ENCODE results near the gene DPEP2. TPM values are rescaled to one million over a fixed set of nuclear protein-coding genes. Genes with fewer than 3 reads are reported as not detected.
"Not testable (repeated sequence)": the region's sequence is repeated elsewhere in the genome, so short reads cannot be mapped to it uniquely, and the experiment has no call there.

DPEP2 gene
- total RNA-seq, 4 donors from 2014 or later = 0.18 to 6.2 (median 4.0) TPM; not detected in 1

DNA sequence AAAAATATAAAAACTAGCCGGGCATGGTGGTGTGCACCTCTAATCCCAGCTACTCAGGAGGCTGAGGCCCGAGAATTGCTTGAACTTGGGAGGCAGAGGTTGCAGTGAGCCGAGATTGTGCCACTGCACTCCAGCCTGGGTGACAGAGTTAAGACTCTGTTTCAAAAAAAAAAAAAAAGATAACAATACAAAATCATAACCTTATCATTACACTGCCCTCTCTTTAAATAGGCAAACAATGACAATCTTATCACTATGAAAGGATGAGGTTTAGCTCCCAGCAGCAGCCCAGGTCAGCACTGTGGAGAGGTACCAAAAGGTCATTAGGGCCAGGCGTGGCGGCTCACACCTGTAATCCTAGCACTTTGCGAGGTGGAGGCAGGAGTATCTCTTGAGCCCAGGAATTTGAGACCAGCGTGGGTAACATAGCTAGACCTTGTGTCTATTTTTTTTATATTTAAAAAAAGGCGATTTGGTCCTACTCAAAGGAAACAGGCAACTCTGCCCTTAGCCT, 19.9 kb upstream of the DPEP2 start:
- peaks cover 0 to 12% (median 0%) of the 10 kb centered on the region in 3 donors for H3K36me3 ChIP-seq
- H3K9me3 ChIP-seq = no peaks in the 10 kb centered on the region
- H3K27me3 ChIP-seq = no peaks in the 10 kb centered on the region
- H3K4me3 ChIP-seq = no peak overlapping the region
- no peak for DNase-seq
- H3K4me1 ChIP-seq = peaks cover 19 to 28% (median 22%) of the 10 kb centered on the region in 3 donors
- intact Hi-C loops (cut with DNase I) = no loop called here
- WGBS, 2 donors = 73 to 84% methylated on average over 8 of the region's 8 CpGs
- H3K27ac ChIP-seq = no peak overlapping the region
- no peak for TF ChIP-seq POLR2A (IDR thresholded peaks at IDR 0.05)
- TF ChIP-seq, protein P1, sequence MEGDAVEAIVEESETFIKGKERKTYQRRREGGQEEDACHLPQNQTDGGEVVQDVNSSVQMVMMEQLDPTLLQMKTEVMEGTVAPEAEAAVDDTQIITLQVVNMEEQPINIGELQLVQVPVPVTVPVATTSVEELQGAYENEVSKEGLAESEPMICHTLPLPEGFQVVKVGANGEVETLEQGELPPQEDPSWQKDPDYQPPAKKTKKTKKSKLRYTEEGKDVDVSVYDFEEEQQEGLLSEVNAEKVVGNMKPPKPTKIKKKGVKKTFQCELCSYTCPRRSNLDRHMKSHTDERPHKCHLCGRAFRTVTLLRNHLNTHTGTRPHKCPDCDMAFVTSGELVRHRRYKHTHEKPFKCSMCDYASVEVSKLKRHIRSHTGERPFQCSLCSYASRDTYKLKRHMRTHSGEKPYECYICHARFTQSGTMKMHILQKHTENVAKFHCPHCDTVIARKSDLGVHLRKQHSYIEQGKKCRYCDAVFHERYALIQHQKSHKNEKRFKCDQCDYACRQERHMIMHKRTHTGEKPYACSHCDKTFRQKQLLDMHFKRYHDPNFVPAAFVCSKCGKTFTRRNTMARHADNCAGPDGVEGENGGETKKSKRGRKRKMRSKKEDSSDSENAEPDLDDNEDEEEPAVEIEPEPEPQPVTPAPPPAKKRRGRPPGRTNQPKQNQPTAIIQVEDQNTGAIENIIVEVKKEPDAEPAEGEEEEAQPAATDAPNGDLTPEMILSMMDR (IDR thresholded peaks at IDR 0.05) = no peak

DNA sequence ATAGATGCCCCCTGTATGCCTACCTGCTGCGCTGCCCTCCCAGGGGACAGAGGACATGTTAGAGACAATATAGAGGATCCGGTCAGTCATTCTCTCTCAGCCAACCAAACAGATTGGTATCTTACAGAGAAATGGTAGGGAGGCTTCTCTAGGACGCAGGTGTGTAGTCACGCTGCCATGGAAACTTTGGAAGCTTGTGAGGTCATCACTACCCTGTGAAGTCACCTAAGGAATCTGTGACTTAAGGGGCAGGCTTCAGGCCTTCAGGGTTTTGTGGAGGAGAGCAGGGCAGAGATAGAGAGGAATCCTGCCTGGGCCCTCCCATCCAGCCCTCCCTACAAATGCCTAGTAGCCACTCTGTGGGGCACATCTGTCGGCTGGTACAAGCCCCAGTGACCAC, 16.4 kb upstream of the DPEP2 start, which contains the start of gene DPEP2NB:
TSS of gene DPEP2NB (minus strand) at position 231 of the 400 bp plus-strand sequence. CDS start at position 90, 141 bp downstream.
- H3K4me1 ChIP-seq = peaks cover 0 to 16% (median 11%) of the 10 kb centered on the region in 3 donors
- no peak for TF ChIP-seq POLR2A (IDR thresholded peaks at IDR 0.05)
- TF ChIP-seq, protein P1 (IDR thresholded peaks at IDR 0.05) = no peak

DNA sequence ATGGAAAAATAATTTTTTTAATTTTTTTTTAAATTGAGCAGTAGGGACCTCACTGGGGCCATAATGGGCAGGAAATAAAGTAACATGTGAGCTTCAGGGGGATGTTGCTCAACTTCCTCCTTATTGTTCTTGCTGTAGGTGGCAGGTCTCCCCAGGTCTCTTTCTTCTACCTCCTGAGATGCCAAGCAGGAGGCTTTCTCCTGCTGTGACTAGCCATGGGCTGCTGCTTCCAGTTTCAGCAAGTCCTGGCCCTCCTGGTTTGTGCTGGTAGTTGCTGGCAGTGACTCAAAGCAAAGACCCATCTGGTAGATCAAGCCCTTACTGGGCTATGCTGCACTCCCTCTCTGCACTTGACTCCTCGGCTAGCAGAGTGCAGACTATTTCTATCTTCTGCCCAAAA, 14.2 kb upstream of the DPEP2 start:
- WGBS, 2 donors = 29% methylated on average over 1 of the region's 1 CpG; no CpG with 5 or more reads in 1 of the 2 donors
- intact Hi-C loops (cut with DNase I) = no loop called here
- TF ChIP-seq, protein P1 (IDR thresholded peaks at IDR 0.05) = no peak
- TF ChIP-seq POLR2A (IDR thresholded peaks at IDR 0.05) = no peak
- peaks cover 0 to 16% (median 11%) of the 10 kb centered on the region in 3 donors for H3K4me1 ChIP-seq
- no peak overlapping the region for H3K4me3 ChIP-seq
- no peak for DNase-seq
- H3K36me3 ChIP-seq = no peaks in the 10 kb centered on the region
- no peaks in the 10 kb centered on the region for H3K27me3 ChIP-seq
- H3K9me3 ChIP-seq = no peaks in the 10 kb centered on the region
- peak overlapping the region in 3 of 4 donors; percentile 1 to 52 (median 49) for H3K27ac ChIP-seq

More for the DNA sequence above, 16.4 kb upstream of the DPEP2 start, which contains the start of gene DPEP2NB:
- Histone ChIP-seq H3K9me3 (no peaks in the 10 kb centered on the region), H3K27ac (no peak within 1 kb of the TSS), H3K4me3 (no peak within 1 kb of the TSS), H3K27me3 (no peaks in the 10 kb centered on the region), H3K36me3 (no peaks in the 10 kb centered on the region)
- no peak for DNase-seq
- intact Hi-C loops (cut with DNase I) = no loop called here
- 83 to 86% methylated on average over 2 of the region's 5 CpGs for WGBS, 2 donors

DNA sequence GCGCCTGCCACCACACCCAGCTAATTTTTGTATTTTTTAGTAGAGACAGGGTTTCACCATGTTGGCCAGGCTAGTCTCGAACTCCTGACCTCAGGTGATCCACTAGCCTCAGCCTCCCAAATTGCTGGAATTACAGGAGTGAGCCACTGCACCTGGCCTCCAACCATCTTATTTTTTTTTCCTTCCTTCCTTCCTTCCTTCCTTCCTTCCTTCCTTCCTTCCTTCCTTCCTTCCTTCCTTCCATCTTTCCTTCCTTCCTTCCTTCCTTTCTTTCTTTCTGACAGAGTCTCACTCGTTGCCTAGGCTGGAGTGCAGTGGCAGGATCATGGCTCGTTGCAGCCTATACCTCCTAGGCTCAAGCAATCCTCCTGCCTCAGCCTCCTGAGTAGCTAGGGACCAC, 10.6 kb upstream of the DPEP2 start:
- 81 to 87% methylated on average over 4 of the region's 4 CpGs for WGBS, 2 donors
- H3K9me3 ChIP-seq; H3K27me3 ChIP-seq; H3K36me3 ChIP-seq; H3K4me3 ChIP-seq; DNase-seq; H3K27ac ChIP-seq; intact Hi-C loops (cut with DNase I): not testable (repeated sequence)
- H3K4me1 ChIP-seq = peaks cover 12 to 37% (median 29%) of the 10 kb centered on the region in 3 donors

DNA sequence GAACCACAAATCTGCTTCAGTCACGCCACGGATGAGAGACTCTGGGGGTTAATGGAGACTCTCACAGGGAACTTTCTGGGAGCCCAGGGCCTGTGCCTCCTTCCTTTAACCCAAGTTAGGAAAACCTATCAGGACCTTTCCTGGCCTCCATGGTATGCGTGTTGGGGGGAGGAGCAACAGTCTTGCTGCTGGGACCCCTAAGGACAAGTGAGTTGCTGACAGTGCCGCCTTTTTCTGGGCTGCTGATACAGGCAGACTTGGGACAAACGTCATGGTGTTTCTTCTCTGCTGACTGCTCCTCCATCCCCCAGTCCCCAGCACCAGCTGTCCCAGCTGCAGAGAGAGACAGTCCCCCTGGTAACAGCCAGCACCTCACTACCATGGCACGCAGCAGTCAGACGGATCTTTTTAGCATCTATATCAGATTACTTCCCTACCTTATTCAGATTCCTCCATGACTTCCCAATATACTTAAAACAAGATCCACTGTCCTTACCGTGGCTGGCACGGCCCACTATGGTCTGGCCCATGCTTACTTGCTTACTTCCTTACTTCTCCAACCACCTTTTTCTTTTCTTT, 10.0 kb upstream of the DPEP2 start:
- WGBS, 2 donors = 70 to 85% methylated on average over 6 to 8 of the region's 9 CpGs
- H3K27ac ChIP-seq = no peak overlapping the region
- no peak for TF ChIP-seq POLR2A (IDR thresholded peaks at IDR 0.05)
- TF ChIP-seq, protein P1 (IDR thresholded peaks at IDR 0.05) = no peak
- H3K27me3 ChIP-seq = no peaks in the 10 kb centered on the region
- no peaks in the 10 kb centered on the region for H3K36me3 ChIP-seq
- intact Hi-C loops (cut with DNase I) = no loop called here
- DNase-seq = no peak
- H3K4me3 ChIP-seq = no peak overlapping the region
- peaks cover 12 to 43% (median 33%) of the 10 kb centered on the region in 3 donors for H3K4me1 ChIP-seq
- no peaks in the 10 kb centered on the region for H3K9me3 ChIP-seq
